Gastrocnemius medialis (tissue), 4 donors: ENCODE data around the gene C3orf70. TPM values are rescaled to one million over a fixed set of nuclear protein-coding genes. Genes with fewer than 3 reads are reported as not detected.

ENCODE experiments used
- ATAC-seq, 2 donors: fragments of 150-250 bp; one replicate each; pipeline ENCODE4 v1.9.1; 2016
- DNase-seq, 2 donors: peaks; one replicate each; pipeline ENCODE4 v3.0.0-alpha.2; 2019
- H3K27ac ChIP-seq, 4 donors: fragments of 200-600 bp; sonication (generic); 1 replicate in 1 of 4; 2 replicates in 3 of 4; pipeline ENCODE4 v1.5.1; 2016 to 2018; ENCODE audit warnings: mild to moderate bottlenecking in 2 of 4, moderate library complexity in 1 of 4
- H3K27me3 ChIP-seq, 3 donors: fragments of 200-600 bp; sonication (generic) in 2 of 3; 1 replicate in 1 of 3; 2 replicates in 2 of 3; pipeline versions ENCODE4 v1.5.1 to v1.6.0; 2016 to 2019; ENCODE audit warnings: mild to moderate bottlenecking in 1 of 3, moderate library complexity in 1 of 3
- H3K36me3 ChIP-seq, 2 donors: fragments of 200-600 bp; sonication (generic) in 1 of 2; one replicate each; pipeline ENCODE4 v1.5.1; 2017 to 2018
- H3K4me1 ChIP-seq, 2 donors: fragments of 200-600 bp; sonication (generic) in 1 of 2; one replicate each; pipeline ENCODE4 v1.5.1; 2016 to 2017; ENCODE audit warnings: mild to moderate bottlenecking in 2 of 2
- H3K4me3 ChIP-seq, 4 donors: fragments of 200-600 bp; sonication (generic) in 3 of 4; 1 replicate in 1 of 4; 2 replicates in 3 of 4; pipeline ENCODE4 v1.5.1; 2016 to 2019; ENCODE audit warnings: mild to moderate bottlenecking in 2 of 4
- H3K9me3 ChIP-seq, 3 donors: fragments of 200-600 bp; sonication (generic) in 2 of 3; 1 replicate in 1 of 3; 2 replicates in 2 of 3; pipeline ENCODE4 v1.5.1; 2016 to 2019
- CTCF ChIP-seq, 5 experiments: fragments of 450-650 bp in 3 of 5; fragments of 200-600 bp in 2 of 5; sonication (generic) in 2 of 5; IDR thresholded peaks in 4 of 5; conservative IDR thresholded peaks in 1 of 5; 1 replicate in 4 of 5; 2 replicates in 1 of 5; pipeline ENCODE4 v1.5.1; 2016 to 2019; ENCODE audit warnings: antibody characterized with exemption in 5 of 5, mild to moderate bottlenecking in 3 of 5, moderate library complexity in 3 of 5
- POLR2A ChIP-seq, 2 donors: fragments of 450-650 bp; IDR thresholded peaks; one replicate each; pipeline ENCODE4 v1.6.1; 2017; ENCODE audit warnings: antibody characterized with exemption in 2 of 2, mild to moderate bottlenecking in 2 of 2, moderate library complexity in 2 of 2
- in situ Hi-C, 4 donors: fragments of 200-750 bp; cut with MboI; loops; one replicate each; pipeline versions ENCODE4 v1.15.0 to v1.8.0; 2017; ENCODE audit warnings: low sequenced_read_pairs in 4 of 4
- intact Hi-C: fragments of 100-400 bp; cut with DNase I; formaldehyde crosslinking; loops from one replicate; pipeline ENCODE4 v1.15.1; 2023; ENCODE audit warnings: low total_unique reads
- total RNA-seq, 4 donors: library from RNA; depleted of rRNA; stranded (reverse); fragments of >200 nt; gene quantifications; one replicate each; pipeline versions ENCODE4 v1.1.0 to v1.2.3, GENCODE V29; 2016

The C3orf70 gene
- total RNA-seq = 1 to 10 TPM in 1 of 4 donors, under 1 TPM in 3; 0.42 to 1.1 (median 0.59) TPM

GRCh38 chr3:185152410-185153170 lies at the start of gene C3orf70:
Gene C3orf70 (minus strand): TSS chr3:185153060. CDS start chr3:185152823, 237 bp downstream.
- Histone ChIP-seq H3K27ac (peak within 1 kb of the TSS; percentile 53 to 68 (median 63)), H3K9me3 (no peaks in the 10 kb centered on the region), H3K4me3 (peak within 1 kb of the TSS; percentile 53 to 59 (median 57)), H3K27me3 (peaks cover 30 to 46% (median 44%) of the 10 kb centered on the region in 3 donors), H3K4me1 (no peaks in the 10 kb centered on the region), H3K36me3 (no peaks in the 10 kb centered on the region)
- intact Hi-C loops (no loop called here), in situ Hi-C loops (no loop called here)
- peak in 1 of 2 donors; percentile 12 for DNase-seq
- ATAC-seq = peak; percentile 43 to 44
- no peak for TF ChIP-seq POLR2A (IDR thresholded peaks at IDR 0.05)
- TF ChIP-seq CTCF (IDR thresholded peaks at IDR 0.05 in 4 of 5, conservative IDR thresholded peaks at IDR 0.05 in 1 of 5) = no peak

GRCh38 chr3:185200639-185201038 lies 47.8 kb upstream of the C3orf70 start:
- Histone ChIP-seq H3K27ac (no peak overlapping the region), H3K4me1 (no peaks in the 10 kb centered on the region), H3K9me3 (no peaks in the 10 kb centered on the region), H3K36me3 (no peaks in the 10 kb centered on the region), H3K4me3 (no peak overlapping the region), H3K27me3 (no peaks in the 10 kb centered on the region)
- no peak for TF ChIP-seq POLR2A (IDR thresholded peaks at IDR 0.05)
- no peak for TF ChIP-seq CTCF (IDR thresholded peaks at IDR 0.05 in 4 of 5, conservative IDR thresholded peaks at IDR 0.05 in 1 of 5)
- DNase-seq (no peak), ATAC-seq (no peak)
- in situ Hi-C loops (no loop called here), intact Hi-C loops (no loop called here)

DNA sequence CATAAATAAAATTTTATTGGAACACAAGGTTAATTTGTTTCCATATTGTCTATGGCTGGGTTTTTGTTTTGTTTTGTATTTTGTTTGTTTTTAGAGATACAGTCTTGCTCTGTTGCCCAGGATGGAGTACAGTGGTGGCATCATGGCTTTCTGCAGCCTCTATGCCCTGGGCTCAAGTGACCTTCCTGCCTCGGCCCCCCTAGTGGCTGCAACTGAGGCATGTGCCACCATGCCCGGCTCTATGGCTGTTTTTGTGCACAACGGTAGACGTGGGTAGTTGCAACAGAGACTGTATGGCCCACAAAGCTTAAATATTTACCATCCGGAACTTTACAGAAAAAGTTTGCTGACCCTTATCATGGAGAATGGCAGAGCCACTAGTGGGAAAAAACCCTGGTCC lies 46.8 kb upstream of the C3orf70 start:
- Histone ChIP-seq H3K9me3 (no peaks in the 10 kb centered on the region), H3K36me3 (no peaks in the 10 kb centered on the region), H3K4me3 (no peak overlapping the region), H3K4me1 (no peaks in the 10 kb centered on the region), H3K27ac (no peak overlapping the region), H3K27me3 (no peaks in the 10 kb centered on the region)
- DNase-seq = no peak
- ATAC-seq = no peak
- TF ChIP-seq CTCF (IDR thresholded peaks at IDR 0.05 in 4 of 5, conservative IDR thresholded peaks at IDR 0.05 in 1 of 5) (no peak), POLR2A (IDR thresholded peaks at IDR 0.05) (no peak)
- intact Hi-C loops = no loop called here
- in situ Hi-C loops = loop anchor here in 2 of 4 donors (25.0 kb wide), 1 partner anchor 312 kb away; no protein-coding TSS in a partner anchor

- no peak for ATAC-seq
- H3K27me3 ChIP-seq = no peaks in the 10 kb centered on the region
- H3K4me3 ChIP-seq = no peak overlapping the region
- no peak overlapping the region for H3K27ac ChIP-seq
- intact Hi-C loops = no loop called here
- in situ Hi-C loops = loop anchor here in 2 of 4 donors (25.0 kb wide), 1 partner anchor 312 kb away; no protein-coding TSS in a partner anchor
- DNase-seq = no peak
- TF ChIP-seq POLR2A (IDR thresholded peaks at IDR 0.05) (no peak), CTCF (IDR thresholded peaks at IDR 0.05 in 4 of 5, conservative IDR thresholded peaks at IDR 0.05 in 1 of 5) (no peak)
- H3K9me3 ChIP-seq = no peaks in the 10 kb centered on the region
- no peaks in the 10 kb centered on the region for H3K4me1 ChIP-seq
- H3K36me3 ChIP-seq = no peaks in the 10 kb centered on the region
Measured at GRCh38 chr3:185199206-185199605, 46.3 kb upstream of the C3orf70 start.
